Smooth muscle cell (in vitro differentiated cells): ENCODE measurements around the gene LRRC40. TPM values are rescaled to one million over a fixed set of nuclear protein-coding genes. Genes with fewer than 3 reads are reported as not detected.

Source experiments
- DNase-seq: peaks from one replicate; lab custom pipeline; 2025; ENCODE audit not compliant: unreplicated experiment; lab: John Stamatoyannopoulos, UW
- H2AFZ ChIP-seq: fragments of 200-600 bp; sonication (generic); 2 replicates; pipeline ENCODE4 v1.6.0; 2016; ENCODE audit warnings: antibody characterized with exemption, low read depth, mild to moderate bottlenecking
- H3F3A ChIP-seq: fragments of 200-600 bp; sonication (generic); 2 replicates; pipeline ENCODE4 v1.6.0; 2017; ENCODE audit warnings: antibody characterized with exemption, low read depth
- H3K27ac ChIP-seq: fragments of 200-600 bp; sonication (generic); 2 replicates; pipeline ENCODE4 v1.5.1; 2016; ENCODE audit warnings: low read depth, mild to moderate bottlenecking
- H3K27me3 ChIP-seq: fragments of 200-600 bp; sonication (generic); 2 replicates; pipeline ENCODE4 v1.6.1; 2016; ENCODE audit warnings: low read depth, mild to moderate bottlenecking
- H3K36me3 ChIP-seq: fragments of 200-600 bp; sonication (generic); 2 replicates; pipeline ENCODE4 v1.5.1; 2016; ENCODE audit warnings: low read depth
- H3K4me1 ChIP-seq: fragments of 200-600 bp; sonication (generic); 2 replicates; pipeline ENCODE4 v1.5.1; 2016; ENCODE audit warnings: low read depth
- H3K4me2 ChIP-seq: fragments of 200-600 bp; sonication (generic); 2 replicates; pipeline ENCODE4 v1.6.0; 2016; ENCODE audit warnings: mild to moderate bottlenecking
- H3K4me3 ChIP-seq: fragments of 200-600 bp; sonication (generic); 2 replicates; pipeline ENCODE4 v1.5.1; 2016; ENCODE audit warnings: mild to moderate bottlenecking
- H3K79me2 ChIP-seq: fragments of 200-600 bp; sonication (generic); 2 replicates; pipeline ENCODE4 v1.6.0; 2016; ENCODE audit warnings: low read depth, mild to moderate bottlenecking
- H3K9ac ChIP-seq: fragments of 200-600 bp; sonication (generic); 2 replicates; pipeline ENCODE4 v1.6.0; 2016; ENCODE audit warnings: low read depth
- H3K9me3 ChIP-seq: fragments of 200-600 bp; sonication (generic); replicated peaks from 2 replicates; pipeline ENCODE4 v1.5.1; 2016; ENCODE audit warnings: low read depth
- H4K20me1 ChIP-seq: fragments of 200-600 bp; sonication (generic); 2 replicates; pipeline ENCODE4 v1.6.0; 2016; ENCODE audit warnings: low read depth
- CTCF ChIP-seq: fragments of 200-600 bp; sonication (generic); IDR thresholded peaks from 2 replicates; pipeline ENCODE4 v1.5.1; 2017; ENCODE audit warnings: borderline replicate concordance, mild to moderate bottlenecking, antibody characterized with exemption; ENCODE audit not compliant: insufficient read depth, poor library complexity, severe bottlenecking
- WGBS: methylation state at CpG from one replicate; pipeline ENCODE4 v1.1.7; 2016; ENCODE audit warnings: low lambda C conversion rate; 5-methylcytosine and 5-hydroxymethylcytosine counted together
- polyA plus RNA-seq: library from polyadenylated mRNA; unstranded; fragments of >200 nt; fragmentation: Nextera tagmentation; extraction: Ambion mirVana; gene quantifications from 2 replicates; pipeline ENCODE4 v1.2.1, GENCODE V29; 2016
- total RNA-seq: library from RNA; depleted of rRNA; stranded (reverse); fragments of >200 nt; gene quantifications from 2 replicates; pipeline ENCODE4 v1.2.3, GENCODE V29; 2014

Gene LRRC40
- total and polyA plus RNA-seq, 2 experiments from 2014 or later, result 11.8 to 32.9 TPM

DNA sequence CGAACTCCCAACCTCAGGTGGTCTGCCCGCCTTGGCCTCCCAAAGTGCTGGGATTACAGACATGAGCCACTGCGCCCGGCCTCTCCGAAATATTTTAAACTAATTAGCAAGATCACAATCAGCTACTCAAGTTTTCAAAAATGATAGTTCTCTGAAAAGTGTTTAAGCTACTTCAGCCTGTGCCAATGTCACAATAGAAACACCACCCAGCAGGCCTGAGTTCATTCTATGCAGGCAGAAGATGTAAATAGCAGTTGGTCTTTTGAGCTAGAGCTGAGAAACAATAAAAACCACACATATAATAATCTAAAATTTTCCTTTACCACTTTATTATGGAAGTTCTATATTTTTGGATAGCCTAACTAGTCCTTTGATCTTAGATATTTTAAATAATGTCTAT is 96.1 kb downstream of the LRRC40 start:
- Histone ChIP-seq H3K9ac (no peak overlapping the region), H3K36me3 (no peaks in the 10 kb centered on the region), H3K4me2 (no peak overlapping the region), H4K20me1 (no peaks in the 10 kb centered on the region), H3K27me3 (peaks cover 5% of the 10 kb centered on the region), H3K4me1 (no peaks in the 10 kb centered on the region), H3K9me3 (no peaks in the 10 kb centered on the region), H3K79me2 (no peaks in the 10 kb centered on the region), H3K27ac (no peak overlapping the region), H2AFZ (no peak overlapping the region), H3K4me3 (no peak overlapping the region), H3F3A (no peaks in the 10 kb centered on the region)
- 95% methylated on average over 5 of the region's 5 CpGs for WGBS
- no peak for DNase-seq
- no peak for TF ChIP-seq CTCF

DNA sequence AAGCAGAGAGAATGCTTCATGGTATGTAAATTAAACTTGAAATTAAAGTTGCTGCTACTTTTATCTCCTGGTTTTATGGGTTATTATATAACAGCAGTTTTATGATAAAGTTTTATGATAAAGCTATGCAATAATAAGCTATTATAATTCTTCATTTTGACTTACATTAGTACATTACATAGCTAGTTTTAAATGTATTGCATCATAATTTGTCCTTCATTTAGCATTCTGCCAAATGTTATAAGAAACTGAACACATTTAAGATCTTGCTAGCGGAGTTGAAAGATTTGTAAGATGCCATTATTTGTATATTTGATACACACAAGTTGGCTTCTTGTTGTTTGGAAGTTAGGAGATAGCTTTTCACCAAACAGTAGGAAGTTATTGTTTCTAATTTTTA is 101.6 kb downstream of the LRRC40 start:
- peaks cover 5% of the 10 kb centered on the region for H3K27me3 ChIP-seq
- H4K20me1 ChIP-seq, result no peaks in the 10 kb centered on the region
- no peaks in the 10 kb centered on the region for H3K9me3 ChIP-seq
- H3K4me2 ChIP-seq, result no peak overlapping the region
- H3K4me3 ChIP-seq, result no peak overlapping the region
- H3K27ac ChIP-seq, result no peak overlapping the region
- H3K36me3 ChIP-seq, result no peaks in the 10 kb centered on the region
- WGBS, result 90% methylated on average over 1 of the region's 1 CpG
- no peaks in the 10 kb centered on the region for H3K79me2 ChIP-seq
- H3K9ac ChIP-seq, result no peak overlapping the region
- no peak for TF ChIP-seq CTCF
- H2AFZ ChIP-seq, result no peak overlapping the region
- DNase-seq, result no peak
- no peaks in the 10 kb centered on the region for H3F3A ChIP-seq
- no peaks in the 10 kb centered on the region for H3K4me1 ChIP-seq

- no peak overlapping the region for H3K9ac ChIP-seq
- no peak for DNase-seq
- no peak overlapping the region for H3K27ac ChIP-seq
- no peaks in the 10 kb centered on the region for H4K20me1 ChIP-seq
- no peaks in the 10 kb centered on the region for H3K79me2 ChIP-seq
- no peak for TF ChIP-seq CTCF
- H3K4me2 ChIP-seq, result no peak overlapping the region
- H3F3A ChIP-seq, result no peaks in the 10 kb centered on the region
- H3K4me1 ChIP-seq, result no peaks in the 10 kb centered on the region
- H3K4me3 ChIP-seq, result no peak overlapping the region
- no peaks in the 10 kb centered on the region for H3K36me3 ChIP-seq
- H3K9me3 ChIP-seq, result no peaks in the 10 kb centered on the region
- 63% methylated on average over 1 of the region's 1 CpG for WGBS
- H2AFZ ChIP-seq, result no peak overlapping the region
- H3K27me3 ChIP-seq, result peaks cover 5% of the 10 kb centered on the region
Observed at GRCh38 chr1:70101774-70102173, 103.6 kb downstream of the LRRC40 start.

GRCh38 chr1:70101231-70101630 is 104.1 kb downstream of the LRRC40 start:
- no peak overlapping the region for H3K4me2 ChIP-seq
- H3F3A ChIP-seq, result no peaks in the 10 kb centered on the region
- H3K4me3 ChIP-seq, result no peak overlapping the region
- H3K36me3 ChIP-seq, result no peaks in the 10 kb centered on the region
- no peak overlapping the region for H3K27ac ChIP-seq
- no peaks in the 10 kb centered on the region for H4K20me1 ChIP-seq
- peaks cover 5% of the 10 kb centered on the region for H3K27me3 ChIP-seq
- TF ChIP-seq CTCF, result no peak
- DNase-seq, result no peak
- H3K9ac ChIP-seq, result no peak overlapping the region
- no peak overlapping the region for H2AFZ ChIP-seq
- no peaks in the 10 kb centered on the region for H3K79me2 ChIP-seq
- no peaks in the 10 kb centered on the region for H3K9me3 ChIP-seq
- WGBS, result 72% methylated on average over 2 of the region's 2 CpGs
- no peaks in the 10 kb centered on the region for H3K4me1 ChIP-seq
